ENCODE measurements around the gene ETV1. TPM values are rescaled to one million over a fixed set of nuclear protein-coding genes. Genes with fewer than 3 reads are reported as not detected.

Gene ETV1
- total RNA-seq, 1 donor from 2014 or later = 4.2 TPM

DNA sequence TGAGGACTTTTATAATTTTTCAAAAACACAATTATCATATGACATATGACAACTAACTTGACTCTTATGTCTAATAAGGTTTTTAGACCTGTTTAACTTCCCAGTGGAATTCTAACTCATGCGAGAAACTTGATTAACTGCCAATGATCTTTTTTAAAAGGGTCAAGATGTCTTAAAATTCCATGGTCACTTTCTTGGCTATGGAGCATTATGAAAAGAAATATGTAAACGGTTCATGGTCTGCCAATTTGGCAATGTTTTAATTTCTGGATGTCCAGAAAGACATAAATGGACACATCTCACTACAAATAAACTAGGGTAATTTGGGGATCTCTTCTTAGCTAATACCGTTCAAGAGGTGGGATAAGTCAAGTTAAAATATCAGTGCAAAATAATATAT lies 5.4 kb downstream of the ETV1 start:
- TF ChIP-seq POLR2A (IDR thresholded peaks at IDR 0.05) (no peak), POLR2AphosphoS5 (IDR thresholded peaks at IDR 0.05; ENCODE audit: insufficient read depth in 1 of 2, low read depth in 1 of 2) (no peak)
- TF ChIP-seq, protein P1, sequence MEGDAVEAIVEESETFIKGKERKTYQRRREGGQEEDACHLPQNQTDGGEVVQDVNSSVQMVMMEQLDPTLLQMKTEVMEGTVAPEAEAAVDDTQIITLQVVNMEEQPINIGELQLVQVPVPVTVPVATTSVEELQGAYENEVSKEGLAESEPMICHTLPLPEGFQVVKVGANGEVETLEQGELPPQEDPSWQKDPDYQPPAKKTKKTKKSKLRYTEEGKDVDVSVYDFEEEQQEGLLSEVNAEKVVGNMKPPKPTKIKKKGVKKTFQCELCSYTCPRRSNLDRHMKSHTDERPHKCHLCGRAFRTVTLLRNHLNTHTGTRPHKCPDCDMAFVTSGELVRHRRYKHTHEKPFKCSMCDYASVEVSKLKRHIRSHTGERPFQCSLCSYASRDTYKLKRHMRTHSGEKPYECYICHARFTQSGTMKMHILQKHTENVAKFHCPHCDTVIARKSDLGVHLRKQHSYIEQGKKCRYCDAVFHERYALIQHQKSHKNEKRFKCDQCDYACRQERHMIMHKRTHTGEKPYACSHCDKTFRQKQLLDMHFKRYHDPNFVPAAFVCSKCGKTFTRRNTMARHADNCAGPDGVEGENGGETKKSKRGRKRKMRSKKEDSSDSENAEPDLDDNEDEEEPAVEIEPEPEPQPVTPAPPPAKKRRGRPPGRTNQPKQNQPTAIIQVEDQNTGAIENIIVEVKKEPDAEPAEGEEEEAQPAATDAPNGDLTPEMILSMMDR (IDR thresholded peaks at IDR 0.05) = no peak
- Histone ChIP-seq H3K27me3 (no peaks in the 10 kb centered on the region), H3K9me3 (no peaks in the 10 kb centered on the region), H3K4me3 (no peak overlapping the region), H3K27ac (no peak overlapping the region), H3K36me3 (no peaks in the 10 kb centered on the region), H3K4me1 (peaks cover 15% of the 10 kb centered on the region)
- intact Hi-C loops (cut with DNase I) = no loop called here
- no peak for DNase-seq (ENCODE audit: extremely low spot score in 2 of 2)

DNA sequence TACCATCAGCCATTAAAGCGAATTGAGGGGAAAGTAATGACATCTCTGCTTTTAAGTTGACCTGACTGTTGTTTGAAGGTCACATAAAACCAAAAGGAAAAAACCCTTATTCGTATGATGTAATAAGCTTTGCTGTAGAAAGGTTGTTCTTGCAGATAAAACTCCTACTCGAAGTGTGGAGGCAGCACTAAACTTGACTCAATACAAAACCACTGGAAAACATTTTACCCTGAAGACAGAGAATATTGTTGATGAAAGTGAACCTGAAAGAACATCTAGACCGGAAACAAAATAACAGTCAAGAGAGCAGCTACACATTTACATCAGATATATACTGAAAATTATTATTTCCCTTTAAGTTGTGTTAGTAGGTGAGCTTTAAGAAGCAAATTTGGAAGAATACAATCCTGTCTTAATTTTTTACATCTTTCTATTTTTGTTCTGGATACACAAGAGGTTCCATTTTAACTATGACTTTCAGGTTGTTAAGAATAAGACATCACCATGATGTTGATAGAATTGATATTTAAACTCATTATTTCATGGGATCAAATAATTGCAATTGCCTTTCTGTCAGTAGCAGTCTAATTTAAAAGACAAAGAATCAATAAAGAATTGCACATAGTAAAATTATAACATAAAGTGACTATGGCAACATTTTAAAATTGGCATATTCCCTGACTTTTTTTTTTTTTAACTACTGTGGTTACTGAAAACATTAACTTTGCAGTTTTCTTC lies 6.4 kb downstream of the ETV1 start:
- H3K9me3 ChIP-seq = no peaks in the 10 kb centered on the region
- no peak for DNase-seq (ENCODE audit: extremely low spot score in 2 of 2)

DNA sequence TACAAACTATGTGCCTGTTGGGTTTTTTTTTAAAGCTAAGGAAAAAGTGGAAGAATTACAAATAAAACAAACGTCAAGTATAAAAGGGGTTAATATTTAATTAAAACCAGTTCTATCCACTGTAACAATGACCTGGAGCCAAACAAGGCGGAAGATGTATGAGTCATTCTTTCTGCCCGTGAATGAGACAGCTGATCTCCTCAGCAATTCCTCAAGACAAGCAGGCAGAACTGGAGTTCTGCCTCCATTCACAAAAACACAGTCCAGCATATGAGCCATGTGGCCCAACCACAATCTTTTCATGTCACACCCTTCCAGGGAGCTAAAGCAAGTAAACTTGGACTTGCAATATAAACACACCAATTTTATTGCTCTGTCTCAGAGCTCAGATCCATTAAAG lies 8.4 kb downstream of the ETV1 start:
- TF ChIP-seq, protein P1 (IDR thresholded peaks at IDR 0.05) = no peak
- TF ChIP-seq POLR2AphosphoS5 (IDR thresholded peaks at IDR 0.05; ENCODE audit: insufficient read depth in 1 of 2, low read depth in 1 of 2) = peak in 1 of 2 donors; percentile 91
- intact Hi-C loops (cut with DNase I) = no loop called here
- Histone ChIP-seq H3K9me3 (no peaks in the 10 kb centered on the region), H3K4me3 (no peak overlapping the region), H3K4me1 (peaks cover 15% of the 10 kb centered on the region), H3K27ac (no peak overlapping the region), H3K36me3 (no peaks in the 10 kb centered on the region), H3K27me3 (no peaks in the 10 kb centered on the region)
- DNase-seq (ENCODE audit: extremely low spot score in 2 of 2) = peak in 1 of 2 donors; percentile 90

More for the DNA sequence above, 6.4 kb downstream of the ETV1 start:
- Histone ChIP-seq H3K27me3 (no peaks in the 10 kb centered on the region), H3K4me1 (peaks cover 15% of the 10 kb centered on the region), H3K4me3 (no peak overlapping the region), H3K36me3 (no peaks in the 10 kb centered on the region), H3K27ac (no peak overlapping the region)
- TF ChIP-seq, protein P1 (IDR thresholded peaks at IDR 0.05) = no peak
- TF ChIP-seq POLR2AphosphoS5 (IDR thresholded peaks at IDR 0.05; ENCODE audit: insufficient read depth in 1 of 2, low read depth in 1 of 2) (no peak), POLR2A (IDR thresholded peaks at IDR 0.05) (no peak)
- intact Hi-C loops (cut with DNase I) = no loop called here

DNA sequence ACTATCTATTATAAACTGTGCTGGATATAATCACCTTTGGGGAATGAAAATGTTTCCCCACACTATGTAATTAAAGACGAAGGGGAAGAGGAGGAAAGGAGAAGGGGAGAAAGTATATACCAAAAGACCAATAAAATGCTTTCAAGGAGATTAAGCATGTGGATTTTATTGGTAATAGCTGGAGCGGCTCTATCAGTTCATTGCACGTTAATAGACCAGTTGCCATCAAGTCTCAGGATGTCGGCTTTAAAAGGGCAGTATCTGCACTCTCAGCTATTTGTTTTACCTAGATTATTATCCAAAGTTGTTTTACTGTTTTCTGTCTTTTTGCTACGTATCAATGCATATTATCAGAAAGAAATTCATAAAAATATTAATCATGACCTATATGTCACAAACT lies 9.0 kb downstream of the ETV1 start:
- TF ChIP-seq, protein P1 (IDR thresholded peaks at IDR 0.05) = no peak
- TF ChIP-seq POLR2AphosphoS5 (IDR thresholded peaks at IDR 0.05; ENCODE audit: insufficient read depth in 1 of 2, low read depth in 1 of 2) (no peak), POLR2A (IDR thresholded peaks at IDR 0.05) (no peak)
- Histone ChIP-seq H3K4me1 (peaks cover 15% of the 10 kb centered on the region), H3K4me3 (no peak overlapping the region), H3K9me3 (no peaks in the 10 kb centered on the region), H3K27me3 (no peaks in the 10 kb centered on the region), H3K27ac (no peak overlapping the region), H3K36me3 (no peaks in the 10 kb centered on the region)
- DNase-seq (ENCODE audit: extremely low spot score in 2 of 2) = no peak
- intact Hi-C loops (cut with DNase I) = no loop called here

DNA sequence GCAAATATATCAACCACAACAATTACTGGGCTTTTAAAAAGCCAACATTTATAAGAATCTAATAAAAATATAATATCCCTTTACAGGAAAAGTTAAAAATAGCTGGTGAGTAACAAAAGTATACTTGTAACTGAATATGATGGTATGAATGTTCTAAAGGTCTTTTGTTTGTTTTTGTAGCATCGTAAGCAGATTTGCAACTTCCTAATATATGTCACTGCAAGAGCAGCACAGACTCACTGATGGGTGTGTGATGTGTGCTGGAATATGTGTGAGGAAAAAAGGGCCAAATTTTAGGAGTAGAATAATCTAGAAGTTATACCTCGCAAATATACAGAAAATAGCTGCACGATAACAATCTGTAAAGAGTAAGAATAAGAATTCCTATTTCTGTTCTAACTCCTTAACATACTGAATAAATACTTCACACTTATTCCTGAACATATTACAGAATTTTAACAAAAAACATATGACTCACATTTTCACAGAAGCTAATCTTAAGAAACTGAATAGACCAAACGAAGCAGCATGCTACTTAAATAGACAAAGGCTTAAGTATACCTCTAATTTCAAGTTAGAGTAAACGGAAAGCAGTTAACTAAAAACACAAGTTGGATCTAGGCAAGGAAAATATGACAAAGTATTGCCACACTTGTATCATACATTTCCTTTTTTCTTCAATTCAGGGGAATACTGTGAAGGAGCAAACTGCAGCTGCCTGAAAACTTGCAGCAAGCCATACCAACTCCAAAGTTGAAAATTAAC lies 9.6 kb downstream of the ETV1 start:
- Histone ChIP-seq H3K4me1 (peaks cover 15% of the 10 kb centered on the region), H3K27ac (no peak overlapping the region), H3K4me3 (no peak overlapping the region), H3K9me3 (no peaks in the 10 kb centered on the region), H3K27me3 (no peaks in the 10 kb centered on the region), H3K36me3 (no peaks in the 10 kb centered on the region)
- no peak for DNase-seq (ENCODE audit: extremely low spot score in 2 of 2)
- intact Hi-C loops (cut with DNase I) = no loop called here
- TF ChIP-seq POLR2A (IDR thresholded peaks at IDR 0.05) (no peak), POLR2AphosphoS5 (IDR thresholded peaks at IDR 0.05; ENCODE audit: insufficient read depth in 1 of 2, low read depth in 1 of 2) (no peak)
- TF ChIP-seq, protein P1 (IDR thresholded peaks at IDR 0.05) = no peak
